Amniotic stem cell (primary cell): Measurements from ENCODE around the gene CENPL.

Experiments
- DNase-seq: peaks from one replicate; lab custom pipeline; 2025; lab: John Stamatoyannopoulos, UW

Gene CENPL

GRCh38 chr1:173758110-173758509 lies 66.6 kb downstream of the CENPL start:
- no peak for DNase-seq

GRCh38 chr1:173757666-173758065 lies 67.0 kb downstream of the CENPL start:
- DNase-seq, result no peak

- DNase-seq, result no peak
These were observed 70.9 kb downstream of the CENPL start for GRCh38 chr1:173753830-173754229.
